ENCODE measurements around the gene ENTHD1. TPM values are rescaled to one million over a fixed set of nuclear protein-coding genes. Genes with fewer than 3 reads are reported as not detected.

ENTHD1 gene
- total and polyA plus RNA-seq, 2 of the 4 experiments (the other 2 are of a cell fraction) = not detected

DNA sequence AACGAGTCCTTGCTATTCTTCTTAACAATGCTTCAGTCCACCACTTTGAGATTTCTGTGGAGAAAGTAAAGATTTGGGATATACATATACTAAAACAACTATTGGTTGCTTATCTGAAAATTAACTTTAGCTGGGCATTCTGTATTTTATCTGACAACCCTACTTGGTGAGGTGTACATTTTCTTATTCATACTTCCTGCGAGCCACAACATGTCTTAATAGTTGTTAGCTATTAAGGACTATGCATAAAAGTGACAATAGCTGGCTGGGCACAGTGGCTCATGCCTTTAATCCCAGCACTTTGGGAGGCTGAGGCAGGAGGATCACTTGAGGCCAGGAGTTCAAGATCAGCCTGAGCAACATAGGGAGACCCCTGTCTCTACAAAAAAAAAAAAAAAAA, 38.6 kb upstream of the ENTHD1 start:
- Histone ChIP-seq H2BK15ac (ENCODE audit: low read depth, low read length) (no peak overlapping the region), H3K4me1 (ENCODE audit: control insufficient read depth, insufficient read depth, low read length) (no peaks in the 10 kb centered on the region; the same call in 1 of the 2 replicates), H3K4me3 (ENCODE audit: insufficient read depth, low read depth, low read length) (no peak overlapping the region), H3K27me3 (ENCODE audit: control insufficient read depth, insufficient read depth, low read length) (peaks cover 69% of the 10 kb centered on the region), H2BK5ac (ENCODE audit: low read depth, low read length, poor library complexity, severe bottlenecking) (no peak overlapping the region), H3K14ac (replicated peaks; ENCODE audit: low read depth, low read length) (no peak overlapping the region), H3K4me2 (ENCODE audit: low read depth, low read length) (no peak overlapping the region), H4K20me1 (ENCODE audit: insufficient read depth, low read length) (no peaks in the 10 kb centered on the region), H2AK5ac (ENCODE audit: low read depth, low read length) (no peak overlapping the region), H3K9ac (ENCODE audit: low read depth, low read length) (no peak overlapping the region), H4K5ac (ENCODE audit: low read depth, low read length) (no peak overlapping the region), H3K4ac (ENCODE audit: low read depth, low read length) (no peak overlapping the region), H3K9me1 (ENCODE audit: insufficient read depth, low read length) (no peaks in the 10 kb centered on the region), H2AFZ (replicated peaks; ENCODE audit: low read length, poor library complexity) (no peak overlapping the region), H2AK9ac (replicated peaks; ENCODE audit: low read depth, low read length, poor library complexity) (no peak overlapping the region), H4K8ac (ENCODE audit: low read depth in 2 of 2, low read length in 2 of 2) (no peak overlapping the region), H3K9me3 (ENCODE audit: control insufficient read depth, insufficient read depth, low read length) (no peaks in the 10 kb centered on the region), H3K27ac (ENCODE audit: insufficient read depth, low read length) (no peak overlapping the region), H2BK120ac (ENCODE audit: low read depth, low read length) (no peak overlapping the region), H4K91ac (ENCODE audit: insufficient read depth, low read depth, low read length) (no peak overlapping the region), H3K18ac (ENCODE audit: low read depth, low read length) (no peak overlapping the region), H3K79me1 (ENCODE audit: low read depth in 1 of 2, low read length in 2 of 2) (no peaks in the 10 kb centered on the region), H3K56ac (ENCODE audit: extremely low read depth, insufficient read depth, low read length) (no peak overlapping the region), H3K36me3 (ENCODE audit: control insufficient read depth, insufficient read depth, low read length) (no peaks in the 10 kb centered on the region), H3K23ac (ENCODE audit: low read depth, low read length) (no peak overlapping the region), H2BK20ac (ENCODE audit: low read depth, low read length) (no peak overlapping the region)
- DNase-seq (no peak), ATAC-seq (ENCODE audit: low read depth) (no peak)
- in situ Hi-C loops (cut with MboI; ENCODE audit: low sequenced_read_pairs) (no loop called here), dilution Hi-C loops (cut with HindIII; ENCODE audit: low sequenced_read_pairs, unreplicated experiment) (no loop called here), intact Hi-C loops (cut with micrococcal nuclease) (no loop called here)
- CTCF ChIA-PET = interaction anchor here (0.6 to 0.7 kb wide), 2 partner anchors 397 to 917 kb away, joined by 4 to 6 read pairs; no protein-coding TSS in a partner anchor
- TF ChIP-seq, protein P1, sequence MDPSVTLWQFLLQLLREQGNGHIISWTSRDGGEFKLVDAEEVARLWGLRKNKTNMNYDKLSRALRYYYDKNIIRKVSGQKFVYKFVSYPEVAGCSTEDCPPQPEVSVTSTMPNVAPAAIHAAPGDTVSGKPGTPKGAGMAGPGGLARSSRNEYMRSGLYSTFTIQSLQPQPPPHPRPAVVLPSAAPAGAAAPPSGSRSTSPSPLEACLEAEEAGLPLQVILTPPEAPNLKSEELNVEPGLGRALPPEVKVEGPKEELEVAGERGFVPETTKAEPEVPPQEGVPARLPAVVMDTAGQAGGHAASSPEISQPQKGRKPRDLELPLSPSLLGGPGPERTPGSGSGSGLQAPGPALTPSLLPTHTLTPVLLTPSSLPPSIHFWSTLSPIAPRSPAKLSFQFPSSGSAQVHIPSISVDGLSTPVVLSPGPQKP (IDR thresholded peaks at IDR 0.05; ENCODE audit: borderline replicate concordance, low read depth, low read length) = no peak
- no peak for TF ChIP-seq CEBPB (IDR thresholded peaks at IDR 0.05; ENCODE audit: low read depth, low read length)
- TF ChIP-seq, protein P2, sequence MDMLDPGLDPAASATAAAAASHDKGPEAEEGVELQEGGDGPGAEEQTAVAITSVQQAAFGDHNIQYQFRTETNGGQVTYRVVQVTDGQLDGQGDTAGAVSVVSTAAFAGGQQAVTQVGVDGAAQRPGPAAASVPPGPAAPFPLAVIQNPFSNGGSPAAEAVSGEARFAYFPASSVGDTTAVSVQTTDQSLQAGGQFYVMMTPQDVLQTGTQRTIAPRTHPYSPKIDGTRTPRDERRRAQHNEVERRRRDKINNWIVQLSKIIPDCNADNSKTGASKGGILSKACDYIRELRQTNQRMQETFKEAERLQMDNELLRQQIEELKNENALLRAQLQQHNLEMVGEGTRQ (IDR thresholded peaks at IDR 0.05; ENCODE audit: low read depth, low read length) = no peak
- TF ChIP-seq SMC3 (IDR thresholded peaks at IDR 0.05; ENCODE audit: low read depth, low read length) = no peak
- TF ChIP-seq RCOR1 (IDR thresholded peaks at IDR 0.05; ENCODE audit: insufficient replicate concordance, low read length) = no peak
- TF ChIP-seq, protein P3, sequence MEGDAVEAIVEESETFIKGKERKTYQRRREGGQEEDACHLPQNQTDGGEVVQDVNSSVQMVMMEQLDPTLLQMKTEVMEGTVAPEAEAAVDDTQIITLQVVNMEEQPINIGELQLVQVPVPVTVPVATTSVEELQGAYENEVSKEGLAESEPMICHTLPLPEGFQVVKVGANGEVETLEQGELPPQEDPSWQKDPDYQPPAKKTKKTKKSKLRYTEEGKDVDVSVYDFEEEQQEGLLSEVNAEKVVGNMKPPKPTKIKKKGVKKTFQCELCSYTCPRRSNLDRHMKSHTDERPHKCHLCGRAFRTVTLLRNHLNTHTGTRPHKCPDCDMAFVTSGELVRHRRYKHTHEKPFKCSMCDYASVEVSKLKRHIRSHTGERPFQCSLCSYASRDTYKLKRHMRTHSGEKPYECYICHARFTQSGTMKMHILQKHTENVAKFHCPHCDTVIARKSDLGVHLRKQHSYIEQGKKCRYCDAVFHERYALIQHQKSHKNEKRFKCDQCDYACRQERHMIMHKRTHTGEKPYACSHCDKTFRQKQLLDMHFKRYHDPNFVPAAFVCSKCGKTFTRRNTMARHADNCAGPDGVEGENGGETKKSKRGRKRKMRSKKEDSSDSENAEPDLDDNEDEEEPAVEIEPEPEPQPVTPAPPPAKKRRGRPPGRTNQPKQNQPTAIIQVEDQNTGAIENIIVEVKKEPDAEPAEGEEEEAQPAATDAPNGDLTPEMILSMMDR (conservative IDR thresholded peaks at IDR 0.05; ENCODE audit: low read depth, low read length) = no peak
- no peak for TF ChIP-seq RFX5 (IDR thresholded peaks at IDR 0.05; ENCODE audit: low read depth, low read length)
- TF ChIP-seq POLR2A (IDR thresholded peaks at IDR 0.05; ENCODE audit: low read depth, low read length) = no peak
- TF ChIP-seq BHLHE40 (IDR thresholded peaks at IDR 0.05; ENCODE audit: low read depth, low read length) = no peak
- no peak for TF ChIP-seq CHD1 (IDR thresholded peaks at IDR 0.05; ENCODE audit: low read depth, low read length)
- TF ChIP-seq MAZ (IDR thresholded peaks at IDR 0.05; ENCODE audit: borderline replicate concordance, low read depth, low read length) = no peak
- TF ChIP-seq FOS (IDR thresholded peaks at IDR 0.05; ENCODE audit: low read depth, low read length) = no peak
- TF ChIP-seq RAD21 (IDR thresholded peaks at IDR 0.05; ENCODE audit: low read length) = no peak
- no peak for TF ChIP-seq NFE2L2 (IDR thresholded peaks at IDR 0.05; ENCODE audit: low read depth, low read length)
- no peak for TF ChIP-seq MAFK (IDR thresholded peaks at IDR 0.05; ENCODE audit: low read depth, low read length)
- no peak for TF ChIP-seq MXI1 (IDR thresholded peaks at IDR 0.05; ENCODE audit: borderline replicate concordance, low read depth, low read length)
- no CpG with 5 or more reads among the region's 2 CpGs for WGBS, 2 experiments (ENCODE audit: extremely low coverage in 2 of 2, insufficient read length in 1 of 2)
- POLR2A ChIA-PET (ENCODE audit: unreplicated experiment) = no interaction called here
- BruUV-seq (replicated peaks) = no TSS peak
